Esophagus squamous epithelium (tissue), 4 donors: ENCODE data around the gene CD200.

Experiments used
- POLR2A ChIP-seq, 4 donors: fragments of 450-650 bp; IDR thresholded peaks; one replicate each; pipeline ENCODE4 v1.6.1; 2017; ENCODE audit warnings: antibody characterized with exemption in 4 of 4, mild to moderate bottlenecking in 4 of 4, moderate library complexity in 3 of 4
- TF ChIP-seq, protein P1 (sequence below), 6 experiments: fragments of 450-650 bp in 4 of 6; fragments of 200-600 bp in 2 of 6; sonication (generic) in 2 of 6; IDR thresholded peaks; one replicate each; pipeline ENCODE4 v1.5.1; 2016 to 2019; ENCODE audit warnings: antibody characterized with exemption in 6 of 6, mild to moderate bottlenecking in 4 of 6, moderate library complexity in 4 of 6

GRCh38 chr3:112376241-112376911, 43.4 kb downstream of the CD200 start:
- TF ChIP-seq, protein P1, sequence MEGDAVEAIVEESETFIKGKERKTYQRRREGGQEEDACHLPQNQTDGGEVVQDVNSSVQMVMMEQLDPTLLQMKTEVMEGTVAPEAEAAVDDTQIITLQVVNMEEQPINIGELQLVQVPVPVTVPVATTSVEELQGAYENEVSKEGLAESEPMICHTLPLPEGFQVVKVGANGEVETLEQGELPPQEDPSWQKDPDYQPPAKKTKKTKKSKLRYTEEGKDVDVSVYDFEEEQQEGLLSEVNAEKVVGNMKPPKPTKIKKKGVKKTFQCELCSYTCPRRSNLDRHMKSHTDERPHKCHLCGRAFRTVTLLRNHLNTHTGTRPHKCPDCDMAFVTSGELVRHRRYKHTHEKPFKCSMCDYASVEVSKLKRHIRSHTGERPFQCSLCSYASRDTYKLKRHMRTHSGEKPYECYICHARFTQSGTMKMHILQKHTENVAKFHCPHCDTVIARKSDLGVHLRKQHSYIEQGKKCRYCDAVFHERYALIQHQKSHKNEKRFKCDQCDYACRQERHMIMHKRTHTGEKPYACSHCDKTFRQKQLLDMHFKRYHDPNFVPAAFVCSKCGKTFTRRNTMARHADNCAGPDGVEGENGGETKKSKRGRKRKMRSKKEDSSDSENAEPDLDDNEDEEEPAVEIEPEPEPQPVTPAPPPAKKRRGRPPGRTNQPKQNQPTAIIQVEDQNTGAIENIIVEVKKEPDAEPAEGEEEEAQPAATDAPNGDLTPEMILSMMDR (IDR thresholded peaks at IDR 0.05), result no peak
- TF ChIP-seq POLR2A (IDR thresholded peaks at IDR 0.05), result no peak
